Panc1 (cell line): ENCODE data around the gene CFAP43. TPM values are rescaled to one million over a fixed set of nuclear protein-coding genes. Genes with fewer than 3 reads are reported as not detected.

Experiments used
- ATAC-seq: fragments of 200-7000 bp; cut with Tn5 transposase; 2 replicates; pipeline ENCODE4 v1.9.1; 2020; ENCODE audit warnings: mild to moderate bottlenecking, moderate library complexity
- BruUV-seq: library from RNA; stranded (reverse); fragments of 400-500 nt; replicated peaks from 2 replicates; lab custom pipeline; 2021; lab: Mats Ljungman, UMichigan
- CTCF ChIA-PET: fragments of 300-600 bp; sonication (Branson Sonifier 250); formaldehyde crosslinking; loops from one replicate; lab custom pipeline; 2022; ENCODE audit warnings: antibody characterized with exemption; lab: Charles Lee
- POLR2A ChIA-PET: fragments of 300-600 bp; sonication (Branson Sonifier 250); formaldehyde crosslinking; loops from one replicate; lab custom pipeline; 2022; ENCODE audit warnings: antibody characterized with exemption; lab: Charles Lee
- DNase-seq: peaks from one replicate; pipeline ENCODE4 v3.0.0-alpha.2; 2010; ENCODE audit warnings: low read depth, low spot score
- H3K27ac ChIP-seq: 2 replicates; pipeline ENCODE4 v1.5.1; 2011; ENCODE audit warnings: mild to moderate bottlenecking, low read length, inconsistent platforms
- H3K27me3 ChIP-seq: fragments of 200-500 bp; sonication (Bioruptor generic); 2 replicates; pipeline ENCODE4 v1.6.0; 2014; ENCODE audit warnings: low read length, inconsistent platforms; ENCODE audit not compliant: control insufficient read depth, insufficient read depth
- H3K36me3 ChIP-seq: fragments of 200-500 bp; sonication (Bioruptor generic); 2 replicates; pipeline ENCODE4 v1.5.1; 2014; ENCODE audit warnings: inconsistent platforms, mild to moderate bottlenecking, low read length, moderate library complexity; ENCODE audit not compliant: control insufficient read depth, insufficient read depth
- H3K4me1 ChIP-seq: 2 replicates; pipeline ENCODE4 v1.5.1; 2011; ENCODE audit warnings: inconsistent platforms, mild to moderate bottlenecking, low read length, moderate library complexity; ENCODE audit not compliant: control insufficient read depth, insufficient read depth
- H3K4me3 ChIP-seq, 2 experiments: 2 replicates each; pipeline ENCODE4 v1.5.1; 2011 to 2012; ENCODE audit warnings: low read depth in 2 of 2, low read length in 2 of 2, mild to moderate bottlenecking in 2 of 2, inconsistent platforms in 1 of 2, moderate library complexity in 1 of 2
- H3K9me3 ChIP-seq: fragments of 200-500 bp; sonication (Bioruptor generic); 2 replicates; pipeline ENCODE4 v1.5.1; 2014; ENCODE audit warnings: low read depth, mild to moderate bottlenecking, inconsistent platforms, low read length, moderate library complexity; ENCODE audit not compliant: control insufficient read depth, insufficient read depth
- CTCF ChIP-seq: fragments of 450-650 bp; IDR thresholded peaks from 2 replicates; pipeline ENCODE4 v1.5.1; 2017; ENCODE audit warnings: mild to moderate bottlenecking
- POLR2AphosphoS5 ChIP-seq: IDR thresholded peaks from 2 replicates; pipeline ENCODE4 v1.6.1; 2012; ENCODE audit warnings: mild to moderate bottlenecking, low read depth, low read length, moderate library complexity
- REST ChIP-seq, 2 experiments: IDR thresholded peaks; 2 replicates each; pipeline ENCODE4 v1.6.1; 2011 to 2012; ENCODE audit warnings: low read depth in 2 of 2, control low read depth in 1 of 2, low read length in 1 of 2, mild to moderate bottlenecking in 1 of 2, moderate library complexity in 1 of 2; ENCODE audit not compliant: insufficient read depth in 1 of 2
- SIN3A ChIP-seq: IDR thresholded peaks from 2 replicates; pipeline ENCODE4 v1.6.1; 2012; ENCODE audit warnings: low read depth, mild to moderate bottlenecking, low read length, moderate library complexity, borderline replicate concordance; ENCODE audit not compliant: insufficient read depth
- TCF7L2 ChIP-seq: IDR thresholded peaks from 2 replicates; pipeline ENCODE4 v1.6.1; 2011; ENCODE audit warnings: mild to moderate bottlenecking, low read depth, low read length, inconsistent platforms
- in situ Hi-C: cut with HindIII; loops from 2 replicates; pipeline ENCODE4 v1.10.0; 2016; ENCODE audit warnings: low sequenced_read_pairs, low pct_unique_long_range_greater_than_20kb
- intact Hi-C: fragments of 100-400 bp; cut with micrococcal nuclease; formaldehyde crosslinking; loops from one replicate; pipeline ENCODE4 v1.10.0; 2022; ENCODE audit not compliant: unreplicated experiment
- total RNA-seq: library from RNA; stranded (reverse); gene quantifications from one replicate; pipeline ENCODE4 v1.2.1, GENCODE V29; 2021; ENCODE audit not compliant: unreplicated experiment

CFAP43 gene
- total RNA-seq, 1 experiment from 2014 or later = 0.21 TPM

DNA sequence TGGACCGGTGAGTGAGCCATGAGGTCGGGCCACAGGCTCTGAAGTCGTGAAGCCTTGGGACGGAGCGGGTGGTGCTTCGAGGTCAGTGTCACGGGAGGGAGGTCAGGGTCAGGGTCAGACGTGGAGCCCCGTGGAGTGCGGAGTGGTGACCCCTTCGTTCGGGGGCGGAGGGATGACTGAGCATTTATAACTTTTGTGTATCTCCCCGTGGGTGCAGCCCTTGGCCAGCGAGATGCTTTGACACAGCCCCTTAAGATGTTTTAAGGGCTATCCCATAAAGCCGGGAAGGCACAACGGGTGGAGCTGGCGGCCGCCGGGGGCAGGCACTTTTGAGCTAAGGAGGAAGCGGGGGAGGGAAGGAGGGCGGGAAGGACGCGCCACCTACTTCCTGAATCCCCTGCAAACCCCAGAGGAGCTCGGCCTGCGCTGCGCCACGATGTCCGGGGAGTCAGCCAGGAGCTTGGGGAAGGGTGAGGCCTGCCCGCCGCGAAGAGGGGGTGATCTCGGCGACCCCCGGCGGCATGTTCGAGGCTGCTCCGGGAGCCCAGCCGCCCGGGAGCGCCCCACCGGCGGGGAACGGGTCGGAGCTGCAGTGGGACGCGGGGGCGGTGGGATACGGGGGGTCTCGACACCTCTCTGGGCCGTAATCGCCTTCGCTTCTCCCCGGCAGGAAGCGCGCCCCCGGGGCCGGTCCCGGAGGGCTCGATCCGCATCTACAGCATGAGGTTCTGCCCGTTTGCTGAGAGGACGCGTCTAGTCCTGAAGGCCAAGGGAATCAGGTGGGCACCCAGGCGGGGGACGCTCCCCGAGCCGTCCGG is 22.5 kb upstream of the CFAP43 start, which contains the start of gene GSTO1:
Gene GSTO1 (plus strand): TSS at position 400 of the 818 bp plus-strand sequence. CDS start 37 bp downstream, at position 437.
- H3K36me3 ChIP-seq = peaks cover 19% of the 10 kb centered on the region
- ChIA-PET CTCF (no interaction called here), POLR2A (interaction anchor here (0.5 to 0.9 kb wide), 3 partner anchors 9 to 134 kb away, joined by 3 to 17 read pairs (median 6); no protein-coding TSS in a partner anchor)
- H3K4me1 ChIP-seq = peaks cover 29% of the 10 kb centered on the region
- H3K27ac ChIP-seq = peak within 1 kb of the TSS; percentile 94
- DNase-seq (no peak), ATAC-seq (peak; percentile 96)
- no peaks in the 10 kb centered on the region for H3K27me3 ChIP-seq
- BruUV-seq = no TSS peak
- TF ChIP-seq SIN3A = peak; percentile 34; the same call in 1 of the 2 replicates
- TF ChIP-seq CTCF = no peak
- TF ChIP-seq TCF7L2 = 0 out of 2 replicates have a peak, but pooled peaks have one; percentile 3
- TF ChIP-seq REST (IDR thresholded peaks at IDR 0.05; ENCODE audit: insufficient read depth in 1 of 2, low read depth in 2 of 2, low read length in 1 of 2) = no peak
- TF ChIP-seq POLR2AphosphoS5 = peak; percentile 78
- in situ Hi-C loops (no loop called here), intact Hi-C loops (no loop called here)
- peak within 1 kb of the TSS; percentile 65 to 71 for H3K4me3 ChIP-seq
- H3K9me3 ChIP-seq = no peaks in the 10 kb centered on the region

DNA sequence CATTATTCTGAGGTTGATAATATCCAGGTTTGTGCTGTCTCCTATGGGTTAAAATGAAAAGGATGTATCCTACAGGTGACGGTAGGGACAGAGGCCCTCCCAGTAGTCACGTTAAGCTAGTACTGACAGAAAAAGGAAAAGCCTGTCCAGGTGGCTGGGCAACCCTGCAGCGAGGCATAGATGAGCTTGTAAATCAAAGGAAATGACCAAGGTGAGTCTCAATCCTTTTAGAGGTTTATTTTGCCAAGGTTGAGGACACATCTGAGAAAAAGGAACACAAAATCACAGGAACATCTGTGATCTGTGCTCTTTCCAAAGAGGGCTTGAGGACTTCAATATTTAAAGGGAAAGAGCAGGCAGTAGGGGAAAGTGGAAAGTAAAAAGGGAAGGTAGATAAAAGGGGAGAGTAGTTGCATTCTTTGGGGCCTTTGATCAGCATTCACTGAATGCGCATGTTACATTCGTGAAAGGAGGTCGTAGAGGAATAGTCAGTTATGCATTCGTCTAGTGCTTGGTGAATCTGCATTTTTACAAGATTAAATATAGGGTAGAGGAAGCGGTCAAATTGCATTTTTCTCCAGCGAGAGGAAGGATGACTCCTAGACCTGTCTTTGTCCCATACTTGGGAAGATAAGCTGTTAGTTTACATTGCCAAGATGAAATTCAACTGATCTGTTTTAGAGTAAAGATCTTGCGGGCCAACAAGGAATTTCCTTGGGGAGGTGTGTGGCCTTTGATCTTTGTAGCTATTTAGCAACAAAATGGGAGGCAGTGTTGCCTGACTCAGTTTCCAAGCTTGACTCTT is 21.6 kb upstream of the CFAP43 start:
- ChIA-PET CTCF (no interaction called here), POLR2A (interaction anchor here (0.5 kb wide), 1 partner anchor 10 kb away, joined by 6 read pairs; no protein-coding TSS in a partner anchor)
- ATAC-seq (no peak), DNase-seq (no peak)
- H3K4me1 ChIP-seq = peaks cover 21% of the 10 kb centered on the region
- H3K4me3 ChIP-seq = peak overlapping the region; percentile 65 to 71
- BruUV-seq = no TSS peak
- peaks cover 14% of the 10 kb centered on the region for H3K36me3 ChIP-seq
- H3K27ac ChIP-seq = peak overlapping the region; percentile 94
- H3K27me3 ChIP-seq = no peaks in the 10 kb centered on the region
- intact Hi-C loops (no loop called here), in situ Hi-C loops (no loop called here)
- TF ChIP-seq POLR2AphosphoS5 (no peak), SIN3A (no peak), CTCF (peak; percentile 9; the same call in 1 of the 2 replicates), REST (IDR thresholded peaks at IDR 0.05; ENCODE audit: insufficient read depth in 1 of 2, low read depth in 2 of 2, low read length in 1 of 2) (no peak), TCF7L2 (0 out of 2 replicates have a peak, but pooled peaks have one; percentile 14)
- no peaks in the 10 kb centered on the region for H3K9me3 ChIP-seq
